HG03095 (cell line): ENCODE results near the gene CTXN1.
A peak's percentile ranks its signal among the peaks of the same experiment; 100 is the strongest.
"Not testable (repeated sequence)": the region's sequence is repeated elsewhere in the genome, so short reads cannot be mapped to it uniquely, and the experiment has no call there.

Experiments used
- ATAC-seq: cut with Tn5 transposase; IDR thresholded peaks from one replicate; pipeline ENCODE4 v1.9.1; 2021; ENCODE audit warnings: moderate library complexity; ENCODE audit not compliant: unreplicated experiment

CTXN1 gene

GRCh38 chr19:7902796-7903243 is 23.1 kb downstream of the CTXN1 start:
- peak; percentile 11 for ATAC-seq

- ATAC-seq = no peak
These were observed 24.6 kb downstream of the CTXN1 start for GRCh38 chr19:7901337-7901736.

- ATAC-seq = no peak
These were observed 25.0 kb downstream of the CTXN1 start for GRCh38 chr19:7900931-7901330.

GRCh38 chr19:7900401-7900870 is 25.5 kb downstream of the CTXN1 start:
- no peak for ATAC-seq

- no peak for ATAC-seq
These were observed 26.1 kb downstream of the CTXN1 start for GRCh38 chr19:7899751-7900378.

- no peak for ATAC-seq
These were observed 27.0 kb downstream of the CTXN1 start for GRCh38 chr19:7898967-7899366.

GRCh38 chr19:7897292-7897691 is 28.6 kb downstream of the CTXN1 start:
- ATAC-seq = no peak

- no peak for ATAC-seq
These were observed 30.4 kb downstream of the CTXN1 start for GRCh38 chr19:7895565-7895964.

- ATAC-seq = no peak
These were observed 31.2 kb downstream of the CTXN1 start for GRCh38 chr19:7894612-7895309.

- ATAC-seq = not testable (repeated sequence)
These were observed 32.4 kb downstream of the CTXN1 start for GRCh38 chr19:7893362-7894101.

GRCh38 chr19:7888826-7889217 is 37.1 kb downstream of the CTXN1 start:
- no peak for ATAC-seq

- ATAC-seq = no peak
These were observed 37.6 kb downstream of the CTXN1 start, which contains the start of gene LRRC8E for GRCh38 chr19:7888145-7888825. TSS of gene LRRC8E (plus strand) at chr19:7888510. CDS start at chr19:7895604, 7,094 bp downstream.

GRCh38 chr19:7887408-7888144 is 38.4 kb downstream of the CTXN1 start:
- ATAC-seq = no peak

- no peak for ATAC-seq
These were observed 40.1 kb downstream of the CTXN1 start for GRCh38 chr19:7885818-7886217.

- no peak for ATAC-seq
These were observed 42.0 kb downstream of the CTXN1 start for GRCh38 chr19:7883796-7884570.

GRCh38 chr19:7883105-7883504 is 42.8 kb downstream of the CTXN1 start:
- no peak for ATAC-seq

- ATAC-seq = no peak
These were observed 44.0 kb downstream of the CTXN1 start for GRCh38 chr19:7881910-7882309.

- ATAC-seq = no peak
These were observed 46.1 kb downstream of the CTXN1 start for GRCh38 chr19:7879836-7880235.

- no peak for ATAC-seq
These were observed 46.7 kb downstream of the CTXN1 start for GRCh38 chr19:7879111-7879807.
